Tongue (tissue), 2 donors: ENCODE results near the gene ZDHHC16. TPM values are rescaled to one million over a fixed set of nuclear protein-coding genes. Genes with fewer than 3 reads are reported as not detected.

Experiments used
- small RNA-seq: library from RNA; depleted of rRNA; stranded (forward); fragments of <200 nt; gene quantifications from one replicate; pipeline ENCODE3, GENCODE V24; 2014; ENCODE audit warnings: low replicate concordance
- total RNA-seq: library from RNA; depleted of rRNA; stranded (reverse); fragments of >200 nt; gene quantifications from one replicate; pipeline ENCODE4 v1.2.3, GENCODE V29; 2014

The ZDHHC16 gene
- total RNA-seq, 1 donor from 2014 or later: 35.9 TPM

Small RNA genes lying within 50 kb of the gene (small RNA-seq; reads per million reads assigned to genes)
- not detected for gene RF00019

Other genes starting within 250 kb of the ZDHHC16 start
- gene ARHGAP19, start 153.5 kb upstream of the ZDHHC16 start, total RNA-seq: 20.1 TPM
- gene FRAT1, start 126.9 kb upstream of the ZDHHC16 start, total RNA-seq: 1.6 TPM
- 11.6 TPM for gene FRAT2, start 111.4 kb upstream of the ZDHHC16 start, total RNA-seq
- gene RRP12, start 44.8 kb upstream of the ZDHHC16 start, total RNA-seq: 18.6 TPM
- gene PGAM1, start 20.0 kb upstream of the ZDHHC16 start, total RNA-seq: 114 TPM
- gene EXOSC1, start 169 bp upstream of the ZDHHC16 start, total RNA-seq: 22.5 TPM
- gene MMS19, start 52.2 kb downstream of the ZDHHC16 start, total RNA-seq: 127 TPM
- 25.1 TPM for gene UBTD1, start 52.7 kb downstream of the ZDHHC16 start, total RNA-seq
- gene ANKRD2, start 126.6 kb downstream of the ZDHHC16 start, total RNA-seq: 29.7 TPM
- 7.3 TPM for gene HOGA1, start 138.2 kb downstream of the ZDHHC16 start, total RNA-seq
- gene C10orf62, start 143.5 kb downstream of the ZDHHC16 start, total RNA-seq: 0.82 TPM
- gene MORN4, start 187.3 kb downstream of the ZDHHC16 start, total RNA-seq: 5.6 TPM
- gene PI4K2A, start 194.5 kb downstream of the ZDHHC16 start, total RNA-seq: 8.2 TPM
- 12.6 TPM for gene AVPI1, start 241.1 kb downstream of the ZDHHC16 start, total RNA-seq